NCI-H2029 treated with DMSO at 0.1 percent for 48 hours (cell line): ENCODE measurements around the gene CENPV.

Experiments used
- DNase-seq: peaks from one replicate; lab custom pipeline; 2025; lab: John Stamatoyannopoulos, UW

Gene CENPV

DNA sequence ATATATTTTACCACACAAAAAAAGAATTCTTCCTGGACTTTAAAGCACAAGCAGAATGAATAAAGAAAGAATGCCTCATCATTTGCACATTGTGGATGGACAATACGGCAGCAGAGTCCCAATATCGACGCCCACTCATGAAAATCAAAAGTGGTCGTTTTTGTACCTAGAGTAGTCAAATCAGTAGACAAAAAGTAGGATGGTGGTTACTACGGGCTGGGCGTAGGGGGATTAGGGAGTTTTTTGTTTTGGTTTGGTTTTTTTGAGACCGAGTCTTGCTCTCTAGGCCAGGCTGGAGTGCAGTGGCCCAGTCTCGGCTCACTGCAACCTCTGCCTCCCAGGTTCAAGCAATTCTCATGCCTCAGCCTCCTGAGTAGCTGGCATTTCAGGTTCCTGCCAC lies 8.6 kb upstream of the CENPV start:
- DNase-seq: no peak

DNA sequence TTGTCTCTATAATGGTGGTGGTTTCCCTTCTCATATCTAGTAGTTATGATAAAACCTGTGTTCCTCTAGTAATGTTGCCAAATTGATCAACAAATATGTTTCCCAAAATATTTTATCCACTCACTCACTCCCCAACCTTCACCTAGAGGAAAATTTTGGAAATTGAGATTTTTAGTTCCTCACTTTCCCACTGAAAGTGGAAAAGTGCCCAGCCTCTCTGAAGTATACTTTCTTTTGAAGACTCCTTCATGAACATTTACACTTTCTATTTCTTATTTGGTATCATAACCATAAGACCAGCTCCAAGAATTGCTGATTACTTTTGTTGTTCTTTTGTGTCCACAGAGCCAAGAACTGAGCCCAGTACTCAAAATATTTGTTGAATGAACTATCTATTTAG lies 5.1 kb upstream of the CENPV start:
- DNase-seq: no peak

DNA sequence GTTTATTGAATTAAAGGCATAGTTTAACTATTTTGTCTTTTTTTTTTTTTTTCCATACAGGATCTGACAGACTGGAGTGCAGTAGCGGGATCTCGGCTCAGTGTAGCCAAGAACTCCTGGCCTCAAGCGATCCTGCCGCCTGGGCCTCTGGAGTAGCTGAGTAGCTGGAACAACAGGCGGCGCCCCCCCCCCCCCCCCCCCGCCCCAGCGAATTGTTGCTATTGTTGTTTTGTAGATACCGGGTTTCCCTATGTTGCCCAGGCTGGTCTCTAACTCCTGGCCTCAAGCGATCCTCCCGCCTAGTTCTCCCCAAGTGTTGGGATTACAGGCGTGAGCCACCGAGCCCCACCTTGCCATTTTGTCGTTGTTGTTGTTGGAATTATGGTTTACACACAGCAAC lies 1.3 kb upstream of the CENPV start:
- no peak for DNase-seq

DNA sequence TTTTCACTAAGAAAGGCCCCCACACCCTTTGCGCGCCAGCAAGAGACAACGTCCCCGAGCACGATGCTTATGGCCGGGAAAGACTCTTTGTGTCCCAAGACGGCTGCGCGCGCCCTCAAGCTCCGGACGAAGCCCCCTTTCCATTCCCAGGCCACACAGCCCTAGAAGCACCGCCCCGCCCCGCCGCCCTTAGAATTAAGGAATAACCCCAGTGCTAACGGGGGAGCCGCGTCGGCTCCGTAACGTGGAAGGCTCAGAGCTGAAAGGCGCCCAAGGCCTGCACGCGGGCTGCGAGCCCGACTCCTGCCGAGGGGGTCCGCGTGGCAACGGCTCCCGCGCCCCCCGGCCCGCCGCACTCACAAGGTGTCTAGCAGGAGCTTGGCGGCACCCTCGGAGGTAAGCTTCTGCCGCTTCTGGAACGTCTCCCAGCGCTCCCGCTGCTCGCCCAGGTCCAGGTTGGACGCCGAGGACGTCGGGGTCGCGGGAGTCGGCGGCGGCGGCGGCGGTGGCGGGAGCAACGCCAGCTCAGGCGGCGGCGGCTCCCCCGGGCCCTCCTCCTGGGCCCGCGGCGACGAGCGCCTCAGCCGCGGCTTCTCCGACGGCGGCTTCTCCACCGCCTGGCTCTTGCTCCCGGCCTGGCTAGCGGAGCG lies 477 bp downstream of the CENPV start:
- no peak for DNase-seq

DNA sequence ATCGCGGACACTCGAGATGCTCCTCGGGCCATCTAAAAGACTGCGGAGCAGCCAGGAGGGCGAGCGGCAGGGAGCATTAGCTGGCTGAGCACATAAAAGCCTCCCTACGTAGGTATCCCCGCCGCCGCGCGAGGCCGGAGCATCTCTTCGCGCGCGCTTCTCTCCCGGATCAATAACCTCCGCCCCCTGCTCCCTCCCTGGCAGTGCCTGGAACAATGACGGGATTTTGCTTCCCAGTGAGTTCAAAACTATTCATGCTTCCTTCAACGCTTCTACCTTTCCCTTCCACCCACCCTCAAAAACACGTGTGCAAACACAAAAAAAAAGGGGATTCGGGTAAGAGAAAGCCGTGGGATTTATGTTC lies 984 bp downstream of the CENPV start:
- no peak for DNase-seq

DNA sequence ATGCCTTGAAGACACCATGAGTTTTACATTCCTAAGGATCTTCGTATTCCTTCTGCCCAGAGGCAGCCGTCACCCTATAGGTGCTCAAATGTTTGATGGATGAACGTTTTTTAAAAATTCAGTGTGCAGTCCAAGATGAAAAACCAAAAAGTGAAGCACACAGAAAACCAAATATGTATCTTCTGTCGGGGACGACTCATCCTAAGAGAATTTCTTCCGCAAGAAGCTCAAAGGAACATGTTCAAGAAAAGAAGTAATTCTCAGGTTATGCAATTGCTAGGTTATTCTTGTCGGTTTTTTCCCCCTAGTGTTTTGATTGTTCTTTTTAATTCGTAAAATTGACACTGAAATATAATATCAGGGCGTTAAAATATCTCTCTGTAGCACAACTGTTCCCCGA lies 1.4 kb downstream of the CENPV start:
- no peak for DNase-seq

DNA sequence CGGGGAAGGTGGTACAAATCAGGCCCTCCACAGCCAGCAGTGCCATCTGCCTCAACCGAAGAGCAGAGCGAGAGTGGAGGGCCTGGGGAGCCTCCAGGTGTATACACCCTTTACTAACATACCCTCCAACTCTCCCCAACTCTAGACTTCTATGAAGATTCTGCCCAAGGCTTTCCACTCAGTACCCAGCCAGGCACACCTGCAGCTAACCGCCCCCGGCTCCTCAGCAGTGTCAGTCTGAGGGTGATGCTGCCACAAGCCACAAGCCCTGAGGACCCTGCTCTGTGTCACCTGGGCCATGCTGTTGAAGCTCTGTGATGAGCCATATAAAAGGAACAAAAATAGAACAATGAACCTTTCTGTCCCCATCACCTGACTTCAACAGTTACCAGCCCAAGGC lies 3.8 kb downstream of the CENPV start:
- DNase-seq: no peak

DNA sequence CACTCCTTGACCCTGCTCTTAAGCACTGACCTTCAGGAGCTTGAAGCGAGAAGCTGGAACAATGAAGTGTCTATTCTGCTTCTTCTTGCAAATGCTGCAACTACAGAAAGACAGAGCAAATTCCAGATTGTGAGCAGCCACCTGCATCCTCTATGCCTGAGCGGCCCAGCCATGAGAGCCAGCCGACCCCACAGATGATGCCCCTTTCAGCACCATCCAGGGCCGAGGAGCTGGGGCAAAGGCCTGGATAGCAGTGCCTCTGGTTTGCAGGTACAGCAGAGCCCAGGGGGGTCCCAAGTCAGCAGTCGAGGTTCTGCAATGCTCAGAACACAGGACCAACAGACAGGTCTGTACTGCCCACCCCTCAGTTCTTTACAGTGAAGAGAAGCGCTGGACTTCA lies 4.7 kb downstream of the CENPV start:
- no peak for DNase-seq

DNA sequence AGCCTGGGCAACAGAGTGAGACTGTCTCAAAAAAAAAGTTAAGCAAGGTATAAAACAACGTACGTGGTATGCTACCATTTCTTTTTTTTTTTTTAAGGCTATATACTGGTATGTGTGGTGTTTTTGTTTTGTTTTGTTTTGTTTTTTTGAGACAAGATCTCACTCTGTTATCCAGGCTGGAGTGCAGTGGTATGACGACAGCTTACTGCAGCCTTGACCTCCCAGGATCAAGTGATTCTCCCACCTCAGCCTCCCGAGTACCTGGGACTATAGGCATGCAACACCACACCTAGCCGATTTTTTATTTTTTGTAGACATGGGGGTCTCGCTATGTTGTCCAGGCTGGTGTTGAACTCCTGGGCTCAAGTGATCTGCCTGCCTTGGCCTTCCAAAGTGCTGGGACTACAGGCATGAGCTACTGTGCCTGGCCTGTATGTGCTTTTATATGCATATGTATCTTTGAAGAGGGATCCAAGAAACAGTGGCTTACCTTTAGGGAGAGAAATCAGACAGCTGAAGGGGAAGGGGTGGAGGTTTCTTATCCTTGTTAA lies 6.5 kb downstream of the CENPV start:
- no peak for DNase-seq

DNA sequence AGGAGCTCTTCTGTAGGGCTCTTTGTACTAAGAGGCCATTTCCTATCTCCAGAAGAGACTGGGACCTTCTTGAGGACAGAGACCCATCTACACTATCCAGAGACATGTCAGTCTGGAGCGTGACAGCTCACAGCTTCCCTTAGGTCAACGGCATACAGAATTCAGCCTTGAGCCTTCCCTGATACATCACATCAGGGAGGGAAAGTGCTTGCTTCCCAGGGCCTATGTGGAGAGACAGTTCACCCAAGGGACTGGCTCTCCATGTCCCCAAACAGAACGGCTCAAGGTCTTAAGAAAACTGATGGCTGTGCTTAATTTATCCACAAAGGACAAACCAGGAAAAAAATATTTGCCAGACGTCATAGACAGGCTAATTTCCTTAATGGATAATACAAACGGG lies 7.7 kb downstream of the CENPV start:
- no peak for DNase-seq

DNA sequence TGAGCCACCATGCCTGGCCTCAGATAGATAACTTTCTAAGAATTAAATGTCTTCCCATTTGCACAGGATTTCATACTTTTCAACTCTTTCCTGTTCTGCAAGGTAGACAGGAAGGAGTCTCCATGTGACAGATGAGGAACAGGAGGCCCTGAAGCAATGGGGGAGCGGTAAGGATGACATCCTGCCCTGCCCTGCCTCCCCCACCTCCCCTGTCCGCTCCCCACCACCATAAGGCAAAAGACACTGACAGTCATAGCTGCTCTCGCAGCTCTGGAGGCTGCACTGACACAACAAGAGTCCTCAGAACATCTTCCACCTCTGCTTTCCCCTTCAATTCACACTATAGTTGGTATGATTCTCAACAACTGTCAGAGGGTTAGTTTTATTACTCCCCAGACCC lies 9.7 kb downstream of the CENPV start:
- no peak for DNase-seq

DNA sequence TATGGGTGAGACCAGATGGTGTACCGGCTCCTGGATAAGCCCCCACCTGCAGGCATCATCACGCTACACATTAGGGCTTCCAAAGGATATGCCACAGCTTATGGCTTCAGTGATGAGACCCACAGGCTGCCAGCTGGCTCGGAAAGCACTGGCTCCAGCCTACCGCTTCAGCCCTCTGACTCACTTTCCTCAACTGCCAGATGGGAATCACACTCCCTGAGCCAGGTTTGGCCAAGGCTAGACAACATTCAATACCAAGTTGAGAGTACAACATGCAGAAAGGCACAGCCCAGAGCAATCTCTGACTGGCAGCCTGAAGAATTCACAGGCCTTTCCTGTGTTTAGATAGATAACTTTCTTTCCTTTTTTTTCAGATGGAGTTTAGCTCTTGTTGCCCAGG lies 10.3 kb downstream of the CENPV start:
- DNase-seq: no peak

DNA sequence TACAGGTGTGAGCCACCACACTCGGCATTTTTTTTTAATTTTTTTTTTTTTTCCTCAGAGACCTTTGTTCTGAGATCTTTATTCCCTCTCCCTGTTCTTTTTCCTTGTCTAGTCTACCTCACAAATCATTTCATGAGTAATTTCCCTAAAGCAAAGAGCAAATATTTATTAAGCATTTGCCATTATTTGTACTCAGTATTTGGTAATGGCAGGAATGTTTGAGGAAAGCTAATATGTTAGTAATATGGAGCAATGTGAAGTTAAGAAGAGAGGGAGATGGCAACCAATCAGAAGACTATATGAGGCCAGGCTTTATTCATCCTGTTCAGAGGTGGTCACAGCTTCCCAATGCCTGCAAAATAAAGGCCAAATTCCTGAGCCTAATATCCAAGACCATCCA lies 13.3 kb downstream of the CENPV start:
- DNase-seq: no peak

DNA sequence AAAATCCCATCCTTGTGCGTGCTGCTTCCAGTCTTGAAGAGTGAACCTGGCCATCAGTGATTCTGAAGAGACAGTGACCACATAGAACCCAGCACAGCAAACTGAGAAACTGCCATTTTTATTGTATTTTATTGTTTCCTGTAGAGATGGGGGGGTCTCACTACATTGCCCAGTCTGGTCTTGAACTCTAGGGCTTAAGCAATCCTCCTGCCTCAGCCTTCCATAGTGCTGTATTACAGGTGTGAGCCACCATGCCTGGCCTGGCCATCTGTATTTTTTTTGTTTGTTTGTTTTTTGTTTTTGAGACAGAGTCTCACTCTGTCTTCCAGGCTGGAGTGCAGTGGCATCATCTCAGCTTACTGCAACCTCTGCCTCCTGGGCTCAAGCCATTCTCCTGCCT lies 13.9 kb downstream of the CENPV start:
- DNase-seq: no peak

DNA sequence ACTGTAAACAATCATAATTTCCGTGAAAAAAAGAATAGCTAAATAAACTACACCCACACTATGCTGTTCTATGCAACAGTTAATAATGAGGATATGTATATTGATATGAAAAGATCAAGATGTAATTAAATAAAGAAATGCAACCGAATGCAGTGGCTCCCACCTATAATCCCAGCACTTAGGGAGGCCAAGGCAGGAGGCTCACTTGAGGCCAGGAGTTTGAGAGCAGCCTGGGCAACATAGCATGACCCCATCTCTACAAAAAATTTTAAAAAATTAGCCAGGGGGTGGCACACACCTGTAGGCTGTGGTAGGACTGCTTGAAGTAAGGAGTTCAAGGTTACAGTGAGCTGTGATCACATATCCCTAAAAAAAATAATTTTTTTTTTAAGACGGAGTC lies 14.9 kb downstream of the CENPV start:
- DNase-seq: no peak

DNA sequence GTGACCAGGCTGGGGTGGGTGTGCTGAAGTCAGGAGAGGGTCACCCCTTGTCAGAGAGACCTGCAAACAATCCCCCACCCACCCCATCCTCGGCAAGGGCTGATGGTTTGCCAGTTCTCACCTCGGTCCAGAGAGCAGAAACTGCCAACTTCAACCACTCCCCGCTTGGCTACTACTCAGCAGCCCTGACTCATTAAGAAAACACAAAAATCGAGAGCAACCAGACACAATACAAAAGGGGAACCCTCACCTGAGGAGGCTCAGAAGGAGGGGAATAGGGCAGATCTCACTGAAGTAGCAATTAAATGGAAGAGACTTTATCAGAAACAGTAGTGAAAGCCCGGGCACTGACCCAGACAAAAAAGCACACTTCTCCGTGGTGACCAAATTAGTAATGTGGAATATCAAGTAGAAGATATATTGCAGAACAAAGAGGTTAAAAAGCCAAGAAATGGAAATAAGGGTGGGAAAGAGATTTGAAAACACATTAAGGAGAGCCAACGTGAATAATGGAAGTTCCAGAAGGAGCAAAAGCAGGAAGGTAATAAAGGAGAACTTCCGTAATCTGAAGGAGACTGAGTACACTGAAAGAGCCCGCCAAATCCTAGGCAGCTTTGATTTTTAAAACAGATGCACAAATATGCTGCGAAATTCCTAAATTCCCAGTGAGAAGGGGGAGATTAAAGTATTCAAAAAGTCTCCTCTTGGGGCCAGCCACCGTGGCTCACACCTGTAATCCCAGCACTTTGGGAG lies 23.6 kb downstream of the CENPV start:
- no peak for DNase-seq

DNA sequence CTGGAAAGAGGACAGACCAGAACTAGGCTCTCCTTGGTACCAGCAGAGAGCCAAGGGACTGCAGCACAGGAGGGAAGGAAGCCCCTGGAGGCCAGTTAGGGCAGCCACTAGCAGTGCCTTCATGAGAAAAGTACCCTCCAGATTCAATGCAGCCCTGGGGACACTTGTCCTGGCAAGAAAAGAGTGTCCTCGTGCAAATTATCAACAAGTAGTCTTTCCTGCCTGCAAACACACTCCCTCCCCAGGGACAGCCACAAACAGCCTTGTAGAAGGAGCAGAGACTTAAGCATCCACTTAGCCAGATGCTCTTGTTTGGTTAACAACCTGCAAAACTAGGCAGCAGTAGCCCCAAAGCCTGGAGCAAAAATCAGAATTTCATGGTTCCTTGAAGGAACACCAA lies 24.3 kb downstream of the CENPV start:
- no peak for DNase-seq

DNA sequence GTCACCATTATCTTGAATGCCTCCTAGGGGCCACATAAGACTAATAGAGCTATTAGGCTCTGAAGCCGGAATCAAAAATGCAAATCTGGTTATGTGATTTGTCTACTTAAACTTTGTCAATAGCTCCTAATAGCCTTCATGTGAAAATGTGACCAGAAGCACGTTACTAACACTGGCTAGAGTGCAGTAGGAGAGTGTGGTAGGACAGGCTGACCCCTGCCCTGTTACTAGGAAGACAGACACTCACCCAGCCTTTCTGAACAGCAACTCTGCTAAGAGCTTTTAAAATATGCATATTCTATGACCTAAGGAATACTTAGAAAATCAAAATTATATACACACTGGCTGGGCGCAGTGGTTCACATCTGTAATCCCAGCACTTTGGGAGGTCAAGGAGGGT lies 26.3 kb downstream of the CENPV start:
- no peak for DNase-seq

DNA sequence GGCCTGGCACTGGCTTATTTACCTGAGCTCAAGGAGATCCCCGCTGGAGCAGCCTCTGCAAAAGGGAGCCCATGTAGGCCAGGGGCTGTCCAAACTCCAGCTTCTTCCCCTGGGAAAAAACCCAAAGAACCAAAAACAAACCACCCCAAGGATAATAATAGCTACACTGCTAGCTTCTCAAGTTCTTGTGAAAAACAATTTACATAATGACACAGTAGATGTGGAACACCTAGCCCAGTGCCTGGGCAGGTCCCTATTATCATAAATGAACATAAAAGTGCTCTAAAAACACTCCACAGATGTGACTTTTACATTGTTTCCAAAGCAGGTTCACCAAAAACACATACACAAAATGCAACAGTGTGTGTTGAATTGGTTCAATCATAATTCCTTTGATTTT lies 27.3 kb downstream of the CENPV start:
- no peak for DNase-seq

DNA sequence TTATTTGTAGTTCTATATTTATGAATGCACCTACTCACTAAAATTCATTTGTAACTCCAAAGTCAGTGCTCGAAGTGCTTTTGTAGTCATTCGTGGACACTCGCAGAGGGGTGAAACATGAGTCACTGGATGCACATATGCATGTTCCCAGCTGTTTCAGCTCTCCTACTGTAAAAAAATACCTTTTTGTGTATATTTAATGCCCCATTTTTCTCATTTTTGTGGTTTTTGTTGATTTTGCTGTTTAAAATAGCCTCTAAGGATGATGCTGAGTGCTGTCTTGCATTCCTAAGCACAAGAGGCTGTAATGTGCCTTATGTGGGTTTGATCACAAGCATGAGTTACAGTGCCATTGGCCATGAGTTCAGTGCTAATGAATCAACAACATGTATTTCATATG lies 30.6 kb downstream of the CENPV start:
- DNase-seq: no peak

DNA sequence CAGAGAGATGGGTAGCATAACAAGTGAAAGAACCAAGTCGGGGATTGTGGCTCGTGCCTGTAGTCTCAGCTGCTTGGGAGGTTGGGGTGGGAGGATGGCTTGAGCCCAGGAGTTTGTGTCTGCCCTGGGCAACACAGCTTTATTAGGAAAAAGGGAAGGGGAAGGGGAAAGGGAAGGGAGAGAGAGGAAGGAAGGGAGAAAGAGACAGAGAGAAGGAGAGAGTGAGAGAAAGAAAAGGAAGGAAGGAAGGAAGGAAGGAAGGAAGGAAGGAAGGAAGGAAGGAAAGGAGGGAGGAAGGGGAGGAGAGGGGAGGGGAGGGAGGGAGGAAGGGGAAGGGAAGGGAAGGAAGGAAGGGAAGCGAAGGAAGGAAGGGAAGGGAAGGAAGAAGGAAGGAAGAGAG lies 33.3 kb downstream of the CENPV start:
- DNase-seq: no peak

DNA sequence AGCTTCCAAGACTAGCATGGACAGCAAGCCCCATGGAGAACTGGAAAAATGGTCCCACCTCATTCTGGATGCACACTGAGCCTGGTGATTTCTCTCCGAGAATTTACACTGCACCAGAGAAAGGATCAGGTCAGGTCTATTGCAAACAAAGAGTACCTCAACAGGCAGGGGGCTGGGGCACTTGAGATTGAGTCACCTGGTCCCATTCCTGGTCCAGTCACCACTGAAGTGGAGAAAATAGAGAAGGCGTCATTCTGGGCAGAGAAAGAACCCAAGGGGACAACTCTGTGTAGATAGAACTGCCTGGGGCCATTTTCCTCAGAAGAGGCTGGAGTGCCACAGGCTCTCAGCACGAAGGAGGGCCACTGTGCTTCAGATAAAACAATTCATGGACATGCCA lies 38.4 kb downstream of the CENPV start:
- DNase-seq: no peak

DNA sequence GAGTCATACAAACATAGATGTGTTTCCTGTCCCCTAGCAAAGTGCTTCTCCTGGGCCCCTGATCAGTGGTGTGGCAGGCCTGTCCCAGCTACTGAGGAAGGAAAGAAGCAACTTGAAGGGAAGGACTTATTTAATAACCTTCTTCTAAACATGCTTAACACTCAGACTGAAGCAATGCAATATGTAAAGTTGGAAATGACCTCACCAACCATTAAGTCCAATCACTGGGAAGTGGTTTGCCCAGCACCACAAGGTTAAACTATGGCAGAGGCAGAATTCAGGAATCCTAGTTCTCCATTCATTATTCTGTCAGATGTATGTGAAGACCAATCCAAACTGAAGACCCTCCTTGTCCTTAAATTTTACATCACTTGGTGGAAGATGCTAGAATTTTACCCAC lies 39.1 kb downstream of the CENPV start:
- DNase-seq: no peak
